BE2C (cell line): ENCODE results near the gene PDE6A. TPM values are rescaled to one million over a fixed set of nuclear protein-coding genes. Genes with fewer than 3 reads are reported as not detected.

Experiments used
- DNase-seq: peaks from one replicate; pipeline ENCODE4 v3.0.0-alpha.2; 2020
- H3K27me3 ChIP-seq: fragments of 250-450 bp; sonication (Bioruptor Pico); 2 replicates; pipeline ENCODE4 v1.5.1; 2020; ENCODE audit warnings: mild to moderate bottlenecking
- H3K36me3 ChIP-seq: fragments of 250-450 bp; sonication (Bioruptor Pico); 2 replicates; pipeline ENCODE4 v1.5.1; 2020; ENCODE audit warnings: mild to moderate bottlenecking
- H3K4me1 ChIP-seq: fragments of 250-450 bp; sonication (Bioruptor Pico); 2 replicates; pipeline ENCODE4 v1.5.1; 2020
- H3K4me3 ChIP-seq: 2 replicates; pipeline ENCODE4 v1.5.1; 2011; ENCODE audit warnings: low read depth, low read length
- H3K9me3 ChIP-seq: fragments of 250-450 bp; sonication (Bioruptor Pico); 2 replicates; pipeline ENCODE4 v1.5.1; 2020
- CTCF ChIP-seq: IDR thresholded peaks from 2 replicates; pipeline ENCODE4 v1.5.1; 2012; ENCODE audit warnings: mild to moderate bottlenecking, low read depth, low read length
- polyA plus RNA-seq: library from polyadenylated mRNA; unstranded; fragments of >200 nt; gene quantifications from one replicate; pipeline ENCODE4 v1.2.1, GENCODE V29; 2012; ENCODE audit warnings: low read depth, missing spikeins; ENCODE audit not compliant: insufficient read length, insufficient read depth

Gene PDE6A
- polyA plus RNA-seq: 0.11 TPM

DNA sequence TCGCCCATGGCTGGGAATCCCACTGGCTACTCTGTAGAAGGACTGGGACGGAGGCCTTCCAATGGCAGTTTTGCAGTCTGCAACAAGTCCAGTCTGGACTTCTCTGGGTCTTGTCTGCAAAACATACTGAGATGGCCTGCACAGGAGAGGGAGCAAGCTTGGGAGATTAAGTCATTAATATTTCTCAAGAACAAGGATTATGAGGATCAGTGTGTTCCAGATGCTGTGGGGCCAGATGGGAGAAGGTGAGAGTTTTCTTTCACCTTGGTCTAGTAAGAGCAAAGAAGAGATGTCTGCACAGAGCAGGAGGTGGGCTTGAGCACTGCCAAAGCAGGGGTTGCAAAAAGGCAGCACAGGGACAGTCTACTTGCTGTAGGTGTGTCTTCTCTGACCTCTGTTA, at the start of gene PDE6A:
Gene PDE6A, minus strand, starts transcription at position 128 of the 400 bp plus-strand sequence. Its CDS starts 120 bp downstream, at position 8.
- no peaks in the 10 kb centered on the region for H3K36me3 ChIP-seq
- no peaks in the 10 kb centered on the region for H3K9me3 ChIP-seq
- no peak within 1 kb of the TSS for H3K4me3 ChIP-seq
- DNase-seq: no peak
- no peaks in the 10 kb centered on the region for H3K4me1 ChIP-seq
- H3K27me3 ChIP-seq: no peaks in the 10 kb centered on the region
- no peak for TF ChIP-seq CTCF

DNA sequence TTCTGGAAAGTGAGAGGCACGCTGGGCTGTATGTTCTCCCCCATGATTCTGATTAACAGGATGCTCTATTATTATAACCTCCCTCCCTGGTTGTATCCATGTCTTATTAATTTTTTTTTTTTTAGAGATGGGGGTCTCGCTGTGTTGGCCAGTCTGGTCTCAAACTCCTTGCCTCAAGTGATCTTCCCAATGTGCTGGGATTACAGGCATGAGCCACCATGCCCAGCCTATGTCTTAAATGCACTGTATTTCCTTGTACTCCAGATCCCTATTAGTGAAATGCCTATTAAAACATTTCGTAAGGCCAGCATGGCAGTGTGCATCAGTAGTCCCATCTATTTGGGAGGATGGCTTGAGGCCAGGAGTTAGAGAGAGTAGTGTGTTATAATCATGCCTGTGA, 48.9 kb upstream of the PDE6A start:
- no peak for TF ChIP-seq CTCF
- Histone ChIP-seq H3K36me3 (no peaks in the 10 kb centered on the region), H3K9me3 (no peaks in the 10 kb centered on the region), H3K4me3 (no peak overlapping the region), H3K4me1 (peaks cover 15% of the 10 kb centered on the region), H3K27me3 (no peaks in the 10 kb centered on the region)
- no peak for DNase-seq

GRCh38 chr5:149990518-149991376, 46.2 kb upstream of the PDE6A start:
- H3K4me1 ChIP-seq: peaks cover 10% of the 10 kb centered on the region
- DNase-seq: peak; percentile 76
- no peak overlapping the region for H3K4me3 ChIP-seq
- H3K36me3 ChIP-seq: no peaks in the 10 kb centered on the region
- no peaks in the 10 kb centered on the region for H3K27me3 ChIP-seq
- H3K9me3 ChIP-seq: no peaks in the 10 kb centered on the region
- TF ChIP-seq CTCF: peak; percentile 99

- Histone ChIP-seq H3K27me3 (no peaks in the 10 kb centered on the region), H3K9me3 (no peaks in the 10 kb centered on the region), H3K4me1 (no peaks in the 10 kb centered on the region), H3K4me3 (no peak overlapping the region), H3K36me3 (no peaks in the 10 kb centered on the region)
- DNase-seq: no peak
- no peak for TF ChIP-seq CTCF
These were observed 43.5 kb upstream of the PDE6A start for GRCh38 chr5:149988126-149988525.

GRCh38 chr5:149982505-149982904, 37.9 kb upstream of the PDE6A start:
- Histone ChIP-seq H3K9me3 (no peaks in the 10 kb centered on the region), H3K4me1 (no peaks in the 10 kb centered on the region), H3K36me3 (no peaks in the 10 kb centered on the region), H3K4me3 (no peak overlapping the region), H3K27me3 (no peaks in the 10 kb centered on the region)
- no peak for DNase-seq
- TF ChIP-seq CTCF: no peak

GRCh38 chr5:149981206-149981605, 36.6 kb upstream of the PDE6A start:
- H3K4me3 ChIP-seq: no peak overlapping the region
- H3K36me3 ChIP-seq: no peaks in the 10 kb centered on the region

More at GRCh38 chr5:149981206-149981605, 36.6 kb upstream of the PDE6A start:
- no peak for DNase-seq
- H3K4me1 ChIP-seq: no peaks in the 10 kb centered on the region
- no peaks in the 10 kb centered on the region for H3K27me3 ChIP-seq
- no peaks in the 10 kb centered on the region for H3K9me3 ChIP-seq
- no peak for TF ChIP-seq CTCF
